ENCODE data around the gene TMEM200B. TPM values are rescaled to one million over a fixed set of nuclear protein-coding genes. Genes with fewer than 3 reads are reported as not detected.

Gene TMEM200B
- total and polyA plus RNA-seq, 2 of the 4 experiments (the other 2 are of a cell fraction), result 4.8 to 6.2 TPM

- Histone ChIP-seq H4K8ac (ENCODE audit: low read depth in 2 of 2, low read length in 2 of 2) (no peak overlapping the region), H3K23ac (ENCODE audit: low read depth, low read length) (no peak overlapping the region), H3K18ac (ENCODE audit: low read depth, low read length) (no peak overlapping the region), H3K79me1 (ENCODE audit: low read depth in 1 of 2, low read length in 2 of 2) (peaks cover 0 to 13% of the 10 kb centered on the region in 2 experiments; a peak in 1 of 4 replicates), H3K27ac (ENCODE audit: insufficient read depth, low read length) (no peak overlapping the region), H3K14ac (replicated peaks; ENCODE audit: low read depth, low read length) (no peak overlapping the region), H2AFZ (replicated peaks; ENCODE audit: low read length, poor library complexity) (peak overlapping the region; percentile 44), H4K5ac (ENCODE audit: low read depth, low read length) (no peak overlapping the region), H3K4ac (ENCODE audit: low read depth, low read length) (no peak overlapping the region), H2BK120ac (ENCODE audit: low read depth, low read length) (no peak overlapping the region), H3K9me1 (ENCODE audit: insufficient read depth, low read length) (no peaks in the 10 kb centered on the region; the same call in 1 of the 2 replicates), H2BK15ac (ENCODE audit: low read depth, low read length) (no peak overlapping the region), H3K4me1 (ENCODE audit: control insufficient read depth, insufficient read depth, low read length) (peaks cover 17% of the 10 kb centered on the region), H2AK5ac (ENCODE audit: low read depth, low read length) (no peak overlapping the region), H2BK20ac (ENCODE audit: low read depth, low read length) (no peak overlapping the region), H4K20me1 (ENCODE audit: insufficient read depth, low read length) (no peaks in the 10 kb centered on the region; the same call in 1 of the 2 replicates), H3K27me3 (ENCODE audit: control insufficient read depth, insufficient read depth, low read length) (no peaks in the 10 kb centered on the region), H3K36me3 (ENCODE audit: control insufficient read depth, insufficient read depth, low read length) (no peaks in the 10 kb centered on the region), H2AK9ac (replicated peaks; ENCODE audit: low read depth, low read length, poor library complexity) (peak overlapping the region; percentile 58), H4K91ac (ENCODE audit: insufficient read depth, low read depth, low read length) (no peak overlapping the region), H3K4me3 (ENCODE audit: insufficient read depth, low read depth, low read length) (no peak overlapping the region), H2BK5ac (ENCODE audit: low read depth, low read length, poor library complexity, severe bottlenecking) (no peak overlapping the region), H3K4me2 (ENCODE audit: low read depth, low read length) (no peak overlapping the region), H3K56ac (ENCODE audit: extremely low read depth, insufficient read depth, low read length) (no peak overlapping the region), H3K9ac (ENCODE audit: low read depth, low read length) (no peak overlapping the region), H3K9me3 (ENCODE audit: control insufficient read depth, insufficient read depth, low read length) (no peaks in the 10 kb centered on the region)
- ATAC-seq (ENCODE audit: low read depth) (no peak), DNase-seq (peak; percentile 16)
- WGBS, 2 experiments (ENCODE audit: extremely low coverage in 2 of 2, insufficient read length in 1 of 2), result 58% methylated on average over 19 of the region's 42 CpGs; no CpG with 5 or more reads in 1 of the 2 experiments
- dilution Hi-C loops (cut with HindIII; ENCODE audit: low sequenced_read_pairs, unreplicated experiment) (no loop called here), in situ Hi-C loops (cut with MboI; ENCODE audit: low sequenced_read_pairs) (no loop called here), intact Hi-C loops (cut with micrococcal nuclease) (loop anchor here (5.0 kb wide), 1 partner anchor 239 kb away; no protein-coding TSS in a partner anchor)
- POLR2A ChIA-PET (ENCODE audit: unreplicated experiment), result no interaction called here
- BruUV-seq (replicated peaks), result no TSS peak
- CTCF ChIA-PET, result interaction anchor here (1.1 kb wide), 1 partner anchor 82 kb away, joined by 3 read pairs; no protein-coding TSS in a partner anchor
- TF ChIP-seq RCOR1 (IDR thresholded peaks at IDR 0.05; ENCODE audit: insufficient replicate concordance, low read length) (no peak), USF2 (IDR thresholded peaks at IDR 0.05; ENCODE audit: low read depth, low read length) (no peak), CTCF (conservative IDR thresholded peaks at IDR 0.05; ENCODE audit: low read depth, low read length) (peak; percentile 62), RAD21 (IDR thresholded peaks at IDR 0.05; ENCODE audit: low read length) (no peak; the same call in 1 of the 2 replicates), BHLHE40 (IDR thresholded peaks at IDR 0.05; ENCODE audit: low read depth, low read length) (no peak)
These were observed 2.7 kb downstream of the TMEM200B start for GRCh38 chr1:29120947-29121485.

Data from IMR-90 (cell line).